Prostate gland (tissue), 2 donors: ENCODE measurements around the gene STPG3.

Source experiments
- CTCF ChIP-seq, 4 experiments: fragments of 200-600 bp in 2 of 4; fragments of 450-650 bp in 2 of 4; sonication (generic) in 2 of 4; IDR thresholded peaks; 1 replicate in 3 of 4; 2 replicates in 1 of 4; pipeline ENCODE4 v1.5.1; 2016 to 2019; ENCODE audit warnings: antibody characterized with exemption in 4 of 4, mild to moderate bottlenecking in 2 of 4, moderate library complexity in 2 of 4
- POLR2A ChIP-seq: fragments of 450-650 bp; IDR thresholded peaks from one replicate; pipeline ENCODE4 v1.6.1; 2016; ENCODE audit warnings: antibody characterized with exemption, mild to moderate bottlenecking
- POLR2AphosphoS5 ChIP-seq: sonication (generic); formaldehyde crosslinking; IDR thresholded peaks from one replicate; pipeline ENCODE4 v1.6.1; 2017; ENCODE audit warnings: antibody characterized with exemption

- TF ChIP-seq CTCF (IDR thresholded peaks at IDR 0.05) (no peak), POLR2A (no peak), POLR2AphosphoS5 (no peak)
Measured at GRCh38 chr9:137216188-137216965, 34.7 kb upstream of the STPG3 start.
